ENCODE data around the gene COX8C.

- TF ChIP-seq CTCF (IDR thresholded peaks at IDR 0.05), result no peak
- TF ChIP-seq EP300 (IDR thresholded peaks at IDR 0.05), result no peak
- TF ChIP-seq POLR2AphosphoS5 (IDR thresholded peaks at IDR 0.05), result no peak
Measured at GRCh38 chr14:93395231-93395630, 48.2 kb downstream of the COX8C start.

Measured in suprapubic skin (tissue), 4 donors.